HepG2 (cell line): ENCODE results near the gene CASP4. TPM values are rescaled to one million over a fixed set of nuclear protein-coding genes. Genes with fewer than 3 reads are reported as not detected.

Experiments used
- ADNP ChIP-seq: sonication (generic); formaldehyde crosslinking; IDR thresholded peaks from 2 replicates; pipeline ENCODE4 v1.4.0; 2020; ENCODE audit warnings: missing genetic modification reagents
- HHEX ChIP-seq: IDR thresholded peaks from 2 replicates; pipeline ENCODE4 v1.6.1; 2016; ENCODE audit warnings: control low read depth
- KMT2A ChIP-seq: sonication (generic); formaldehyde crosslinking; IDR thresholded peaks from 2 replicates; pipeline ENCODE4 v1.4.0; 2020; ENCODE audit warnings: missing genetic modification reagents
- MATR3 ChIP-seq: sonication (generic); formaldehyde crosslinking; IDR thresholded peaks from 2 replicates; pipeline ENCODE4 v1.4.0; 2020; ENCODE audit warnings: missing genetic modification reagents
- MED1 ChIP-seq: sonication (generic); formaldehyde crosslinking; IDR thresholded peaks from 2 replicates; pipeline ENCODE4 v1.4.0; 2020; ENCODE audit warnings: missing genetic modification reagents
- SCMH1 ChIP-seq: sonication (generic); formaldehyde crosslinking; IDR thresholded peaks from 2 replicates; pipeline ENCODE4 v1.9.0; 2021; ENCODE audit warnings: missing genetic modification reagents, mild to moderate bottlenecking, borderline replicate concordance
- ZNF124 ChIP-seq: sonication (generic); formaldehyde crosslinking; IDR thresholded peaks from 2 replicates; pipeline ENCODE4 v1.4.0; 2020; ENCODE audit warnings: missing genetic modification reagents
- ZNF136 ChIP-seq: sonication (generic); formaldehyde crosslinking; IDR thresholded peaks from 2 replicates; pipeline ENCODE4 v1.8.1; 2022; ENCODE audit warnings: low read depth, mild to moderate bottlenecking, moderate library complexity, missing genetic modification reagents
- ZNF253 ChIP-seq: sonication (generic); formaldehyde crosslinking; IDR thresholded peaks from 2 replicates; pipeline ENCODE4 v1.8.0; 2022; ENCODE audit warnings: mild to moderate bottlenecking, missing genetic modification reagents, borderline replicate concordance
- ZNF570 ChIP-seq: sonication (generic); formaldehyde crosslinking; IDR thresholded peaks from 2 replicates; pipeline ENCODE4 v1.4.0; 2020; ENCODE audit warnings: mild to moderate bottlenecking, missing genetic modification reagents, borderline replicate concordance
- ZNF605 ChIP-seq: sonication (generic); formaldehyde crosslinking; IDR thresholded peaks from 2 replicates; pipeline ENCODE4 v1.8.0; 2022; ENCODE audit warnings: mild to moderate bottlenecking, missing genetic modification reagents
- polyA plus RNA-seq, 8 experiments: library from polyadenylated mRNA; depleted of rRNA in 3 of 8; stranded (reverse) in 7 of 8; unstranded in 1 of 8; fragments of >200 nt; fragmentation: Illumina TruSeq in 4 of 8; extraction: Trizol in 4 of 8; gene quantifications; 2 replicates each; pipeline versions ENCODE4 v1.2.1 to v1.2.3, GENCODE V29; 2011 to 2016; ENCODE audit warnings: low read depth in 4 of 8, missing spikeins in 1 of 8, mixed read lengths in 1 of 8; ENCODE audit not compliant: insufficient read depth in 1 of 8
- total RNA-seq, 5 experiments: library from RNA; depleted of rRNA; stranded (reverse); fragments of >200 nt; fragmentation: Illumina TruSeq; extraction: Trizol; gene quantifications; 2 replicates each; pipeline ENCODE4 v1.2.3, GENCODE V29; 2016; ENCODE audit warnings: low read depth in 1 of 5
- TF ChIP-seq, protein P1 (sequence below): sonication (generic); formaldehyde crosslinking; IDR thresholded peaks from 2 replicates; pipeline ENCODE4 v1.4.0; 2020; ENCODE audit warnings: missing genetic modification reagents
- TF ChIP-seq, protein P2 (sequence below): sonication (generic); formaldehyde crosslinking; IDR thresholded peaks from 2 replicates; pipeline ENCODE4 v1.4.0; 2020; ENCODE audit warnings: missing genetic modification reagents, borderline replicate concordance
- TF ChIP-seq, protein P3 (sequence below): fragments of 450-650 bp; IDR thresholded peaks from 2 replicates; pipeline ENCODE4 v1.6.1; 2017
- TF ChIP-seq, protein P4 (sequence below): sonication (generic); formaldehyde crosslinking; IDR thresholded peaks from 2 replicates; pipeline ENCODE4 v1.9.0; 2021; ENCODE audit warnings: missing genetic modification reagents, mild to moderate bottlenecking, borderline replicate concordance
- TF ChIP-seq, protein P5 (sequence below): sonication (generic); formaldehyde crosslinking; IDR thresholded peaks from 2 replicates; pipeline ENCODE4 v1.4.0; 2020; ENCODE audit warnings: missing genetic modification reagents
- TF ChIP-seq, protein P6 (sequence below): IDR thresholded peaks from 2 replicates; pipeline ENCODE4 v1.6.1; 2016; ENCODE audit warnings: mild to moderate bottlenecking, missing biosample characterization, missing genetic modification reagents

The CASP4 gene
- total and polyA plus RNA-seq, 2 of the 13 experiments (the other 11 are each of a cell fraction or from before 2014, with no cell fraction given) = 56.4 to 69.8 TPM

DNA sequence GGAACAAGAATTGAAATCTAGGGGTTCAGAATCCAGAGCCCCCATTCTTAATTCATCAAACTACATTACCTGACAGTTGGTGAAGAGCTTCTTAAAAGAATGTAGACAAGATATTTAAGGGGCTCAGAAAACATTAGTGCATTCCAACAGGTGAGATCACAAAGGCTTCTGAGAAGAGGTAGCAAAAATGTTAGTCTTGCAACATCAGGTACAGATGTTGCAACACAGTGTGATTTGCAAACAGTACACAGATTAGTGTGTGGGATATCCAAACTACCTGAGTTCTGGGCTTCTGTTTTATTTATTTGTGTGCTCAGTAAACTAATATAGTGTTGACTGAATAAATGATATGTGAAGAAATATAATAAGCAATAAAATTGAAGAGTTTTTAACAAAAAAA, 11.8 kb downstream of the CASP4 start (continued):
- TF ChIP-seq, protein P1, sequence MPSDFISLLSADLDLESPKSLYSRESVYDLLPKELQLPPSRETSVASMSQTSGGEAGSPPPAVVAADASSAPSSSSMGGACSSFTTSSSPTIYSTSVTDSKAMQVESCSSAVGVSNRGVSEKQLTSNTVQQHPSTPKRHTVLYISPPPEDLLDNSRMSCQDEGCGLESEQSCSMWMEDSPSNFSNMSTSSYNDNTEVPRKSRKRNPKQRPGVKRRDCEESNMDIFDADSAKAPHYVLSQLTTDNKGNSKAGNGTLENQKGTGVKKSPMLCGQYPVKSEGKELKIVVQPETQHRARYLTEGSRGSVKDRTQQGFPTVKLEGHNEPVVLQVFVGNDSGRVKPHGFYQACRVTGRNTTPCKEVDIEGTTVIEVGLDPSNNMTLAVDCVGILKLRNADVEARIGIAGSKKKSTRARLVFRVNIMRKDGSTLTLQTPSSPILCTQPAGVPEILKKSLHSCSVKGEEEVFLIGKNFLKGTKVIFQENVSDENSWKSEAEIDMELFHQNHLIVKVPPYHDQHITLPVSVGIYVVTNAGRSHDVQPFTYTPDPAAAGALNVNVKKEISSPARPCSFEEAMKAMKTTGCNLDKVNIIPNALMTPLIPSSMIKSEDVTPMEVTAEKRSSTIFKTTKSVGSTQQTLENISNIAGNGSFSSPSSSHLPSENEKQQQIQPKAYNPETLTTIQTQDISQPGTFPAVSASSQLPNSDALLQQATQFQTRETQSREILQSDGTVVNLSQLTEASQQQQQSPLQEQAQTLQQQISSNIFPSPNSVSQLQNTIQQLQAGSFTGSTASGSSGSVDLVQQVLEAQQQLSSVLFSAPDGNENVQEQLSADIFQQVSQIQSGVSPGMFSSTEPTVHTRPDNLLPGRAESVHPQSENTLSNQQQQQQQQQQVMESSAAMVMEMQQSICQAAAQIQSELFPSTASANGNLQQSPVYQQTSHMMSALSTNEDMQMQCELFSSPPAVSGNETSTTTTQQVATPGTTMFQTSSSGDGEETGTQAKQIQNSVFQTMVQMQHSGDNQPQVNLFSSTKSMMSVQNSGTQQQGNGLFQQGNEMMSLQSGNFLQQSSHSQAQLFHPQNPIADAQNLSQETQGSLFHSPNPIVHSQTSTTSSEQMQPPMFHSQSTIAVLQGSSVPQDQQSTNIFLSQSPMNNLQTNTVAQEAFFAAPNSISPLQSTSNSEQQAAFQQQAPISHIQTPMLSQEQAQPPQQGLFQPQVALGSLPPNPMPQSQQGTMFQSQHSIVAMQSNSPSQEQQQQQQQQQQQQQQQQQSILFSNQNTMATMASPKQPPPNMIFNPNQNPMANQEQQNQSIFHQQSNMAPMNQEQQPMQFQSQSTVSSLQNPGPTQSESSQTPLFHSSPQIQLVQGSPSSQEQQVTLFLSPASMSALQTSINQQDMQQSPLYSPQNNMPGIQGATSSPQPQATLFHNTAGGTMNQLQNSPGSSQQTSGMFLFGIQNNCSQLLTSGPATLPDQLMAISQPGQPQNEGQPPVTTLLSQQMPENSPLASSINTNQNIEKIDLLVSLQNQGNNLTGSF (CRISPR knock-in tag) = no peak
- TF ChIP-seq ZNF136 (CRISPR knock-in tag) (no peak), ZNF570 (CRISPR knock-in tag) (no peak), MATR3 (CRISPR knock-in tag) (no peak), HHEX (CRISPR knock-in tag) (no peak), ZNF253 (CRISPR knock-in tag) (no peak), KMT2A (CRISPR knock-in tag) (no peak), ZNF124 (CRISPR knock-in tag) (no peak), ZNF605 (CRISPR knock-in tag) (no peak), MED1 (peak; percentile 61; the same call in 1 of the 2 replicates), SCMH1 (CRISPR knock-in tag) (no peak), ADNP (CRISPR knock-in tag) (no peak)
- TF ChIP-seq, protein P2, sequence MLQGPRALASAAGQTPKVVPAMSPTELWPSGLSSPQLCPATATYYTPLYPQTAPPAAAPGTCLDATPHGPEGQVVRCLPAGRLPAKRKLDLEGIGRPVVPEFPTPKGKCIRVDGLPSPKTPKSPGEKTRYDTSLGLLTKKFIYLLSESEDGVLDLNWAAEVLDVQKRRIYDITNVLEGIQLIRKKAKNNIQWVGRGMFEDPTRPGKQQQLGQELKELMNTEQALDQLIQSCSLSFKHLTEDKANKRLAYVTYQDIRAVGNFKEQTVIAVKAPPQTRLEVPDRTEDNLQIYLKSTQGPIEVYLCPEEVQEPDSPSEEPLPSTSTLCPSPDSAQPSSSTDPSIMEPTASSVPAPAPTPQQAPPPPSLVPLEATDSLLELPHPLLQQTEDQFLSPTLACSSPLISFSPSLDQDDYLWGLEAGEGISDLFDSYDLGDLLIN (CRISPR knock-in tag) = no peak
- TF ChIP-seq, protein P3, sequence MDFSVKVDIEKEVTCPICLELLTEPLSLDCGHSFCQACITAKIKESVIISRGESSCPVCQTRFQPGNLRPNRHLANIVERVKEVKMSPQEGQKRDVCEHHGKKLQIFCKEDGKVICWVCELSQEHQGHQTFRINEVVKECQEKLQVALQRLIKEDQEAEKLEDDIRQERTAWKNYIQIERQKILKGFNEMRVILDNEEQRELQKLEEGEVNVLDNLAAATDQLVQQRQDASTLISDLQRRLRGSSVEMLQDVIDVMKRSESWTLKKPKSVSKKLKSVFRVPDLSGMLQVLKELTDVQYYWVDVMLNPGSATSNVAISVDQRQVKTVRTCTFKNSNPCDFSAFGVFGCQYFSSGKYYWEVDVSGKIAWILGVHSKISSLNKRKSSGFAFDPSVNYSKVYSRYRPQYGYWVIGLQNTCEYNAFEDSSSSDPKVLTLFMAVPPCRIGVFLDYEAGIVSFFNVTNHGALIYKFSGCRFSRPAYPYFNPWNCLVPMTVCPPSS = no peak
- TF ChIP-seq, protein P4, sequence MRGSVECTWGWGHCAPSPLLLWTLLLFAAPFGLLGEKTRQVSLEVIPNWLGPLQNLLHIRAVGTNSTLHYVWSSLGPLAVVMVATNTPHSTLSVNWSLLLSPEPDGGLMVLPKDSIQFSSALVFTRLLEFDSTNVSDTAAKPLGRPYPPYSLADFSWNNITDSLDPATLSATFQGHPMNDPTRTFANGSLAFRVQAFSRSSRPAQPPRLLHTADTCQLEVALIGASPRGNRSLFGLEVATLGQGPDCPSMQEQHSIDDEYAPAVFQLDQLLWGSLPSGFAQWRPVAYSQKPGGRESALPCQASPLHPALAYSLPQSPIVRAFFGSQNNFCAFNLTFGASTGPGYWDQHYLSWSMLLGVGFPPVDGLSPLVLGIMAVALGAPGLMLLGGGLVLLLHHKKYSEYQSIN (CRISPR knock-in tag) = no peak
- TF ChIP-seq, protein P5, sequence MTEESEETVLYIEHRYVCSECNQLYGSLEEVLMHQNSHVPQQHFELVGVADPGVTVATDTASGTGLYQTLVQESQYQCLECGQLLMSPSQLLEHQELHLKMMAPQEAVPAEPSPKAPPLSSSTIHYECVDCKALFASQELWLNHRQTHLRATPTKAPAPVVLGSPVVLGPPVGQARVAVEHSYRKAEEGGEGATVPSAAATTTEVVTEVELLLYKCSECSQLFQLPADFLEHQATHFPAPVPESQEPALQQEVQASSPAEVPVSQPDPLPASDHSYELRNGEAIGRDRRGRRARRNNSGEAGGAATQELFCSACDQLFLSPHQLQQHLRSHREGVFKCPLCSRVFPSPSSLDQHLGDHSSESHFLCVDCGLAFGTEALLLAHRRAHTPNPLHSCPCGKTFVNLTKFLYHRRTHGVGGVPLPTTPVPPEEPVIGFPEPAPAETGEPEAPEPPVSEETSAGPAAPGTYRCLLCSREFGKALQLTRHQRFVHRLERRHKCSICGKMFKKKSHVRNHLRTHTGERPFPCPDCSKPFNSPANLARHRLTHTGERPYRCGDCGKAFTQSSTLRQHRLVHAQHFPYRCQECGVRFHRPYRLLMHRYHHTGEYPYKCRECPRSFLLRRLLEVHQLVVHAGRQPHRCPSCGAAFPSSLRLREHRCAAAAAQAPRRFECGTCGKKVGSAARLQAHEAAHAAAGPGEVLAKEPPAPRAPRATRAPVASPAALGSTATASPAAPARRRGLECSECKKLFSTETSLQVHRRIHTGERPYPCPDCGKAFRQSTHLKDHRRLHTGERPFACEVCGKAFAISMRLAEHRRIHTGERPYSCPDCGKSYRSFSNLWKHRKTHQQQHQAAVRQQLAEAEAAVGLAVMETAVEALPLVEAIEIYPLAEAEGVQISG = no peak
- TF ChIP-seq, protein P6, sequence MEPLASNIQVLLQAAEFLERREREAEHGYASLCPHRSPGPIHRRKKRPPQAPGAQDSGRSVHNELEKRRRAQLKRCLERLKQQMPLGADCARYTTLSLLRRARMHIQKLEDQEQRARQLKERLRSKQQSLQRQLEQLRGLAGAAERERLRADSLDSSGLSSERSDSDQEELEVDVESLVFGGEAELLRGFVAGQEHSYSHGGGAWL (CRISPR knock-in tag) = no peak
